ENCODE results near the gene ADCY5.

Gene ADCY5

GRCh38 chr3:123321806-123322205 is 127.1 kb downstream of the ADCY5 start:
- DNase-seq: no peak

GRCh38 chr3:123320221-123320620 is 128.7 kb downstream of the ADCY5 start:
- no peak for DNase-seq

GRCh38 chr3:123319760-123320159 is 129.1 kb downstream of the ADCY5 start:
- no peak for DNase-seq

DNA sequence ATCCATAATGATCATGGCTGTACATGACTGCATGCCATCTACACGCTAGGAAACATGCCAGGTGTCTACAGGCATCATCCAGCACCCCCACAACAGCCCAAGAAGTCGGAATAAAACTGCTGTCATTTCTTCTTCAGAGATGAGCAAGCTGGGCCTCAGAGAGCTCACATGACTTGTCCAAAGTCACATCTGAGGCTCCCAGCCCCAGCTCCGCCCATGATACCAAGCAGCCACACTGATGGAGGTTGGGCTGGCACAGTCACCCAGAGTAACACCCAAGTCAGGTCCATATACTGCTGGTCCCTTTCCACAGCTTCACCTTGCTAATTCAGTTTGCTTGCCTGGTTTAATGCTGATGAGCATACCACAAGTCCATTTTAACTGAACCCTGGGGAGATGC is 130.5 kb downstream of the ADCY5 start:
- no peak for DNase-seq

DNA sequence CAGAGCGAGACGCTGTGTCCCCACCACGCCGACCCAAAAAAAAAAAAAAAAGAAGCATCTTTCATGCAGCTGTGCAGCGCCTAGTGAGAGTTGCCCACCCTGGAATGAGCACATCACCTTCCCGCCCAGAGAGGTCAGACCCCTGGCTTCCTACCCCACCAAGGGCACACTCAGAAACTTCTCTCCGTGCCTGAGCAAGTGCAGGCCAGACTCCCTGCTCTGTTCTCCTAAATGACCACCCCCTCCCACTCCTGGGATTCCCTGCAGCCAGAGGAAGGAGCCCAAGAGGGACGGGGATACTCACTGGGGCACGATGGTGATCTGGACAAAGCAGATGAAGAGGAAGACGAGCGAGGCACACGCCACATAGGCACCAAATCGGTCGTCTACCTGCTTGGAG is 131.2 kb downstream of the ADCY5 start:
- DNase-seq: no peak

GRCh38 chr3:123315271-123315595 is 133.7 kb downstream of the ADCY5 start:
- DNase-seq: no peak

GRCh38 chr3:123314359-123315270 is 134.3 kb downstream of the ADCY5 start:
- peak; percentile 69 for DNase-seq

DNA sequence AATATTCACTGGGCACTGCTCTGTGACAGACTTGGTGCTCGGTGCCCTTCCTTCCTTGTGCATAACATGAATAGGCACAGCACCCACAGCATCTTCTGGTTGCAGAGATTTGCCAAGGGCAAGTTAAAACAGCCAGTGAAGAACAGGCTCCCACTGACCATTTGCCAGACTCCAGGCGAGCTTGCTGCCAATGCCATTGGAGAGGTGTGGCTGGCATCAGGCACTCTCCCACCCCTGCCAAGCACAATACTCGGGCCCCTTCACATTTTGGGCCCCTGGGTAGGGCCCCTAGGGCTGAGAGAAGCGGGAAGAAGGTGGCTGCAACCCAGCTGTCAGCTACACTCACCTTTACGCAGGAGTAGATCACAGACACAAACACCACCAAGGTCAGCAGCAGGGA is 135.0 kb downstream of the ADCY5 start:
- DNase-seq: no peak

DNA sequence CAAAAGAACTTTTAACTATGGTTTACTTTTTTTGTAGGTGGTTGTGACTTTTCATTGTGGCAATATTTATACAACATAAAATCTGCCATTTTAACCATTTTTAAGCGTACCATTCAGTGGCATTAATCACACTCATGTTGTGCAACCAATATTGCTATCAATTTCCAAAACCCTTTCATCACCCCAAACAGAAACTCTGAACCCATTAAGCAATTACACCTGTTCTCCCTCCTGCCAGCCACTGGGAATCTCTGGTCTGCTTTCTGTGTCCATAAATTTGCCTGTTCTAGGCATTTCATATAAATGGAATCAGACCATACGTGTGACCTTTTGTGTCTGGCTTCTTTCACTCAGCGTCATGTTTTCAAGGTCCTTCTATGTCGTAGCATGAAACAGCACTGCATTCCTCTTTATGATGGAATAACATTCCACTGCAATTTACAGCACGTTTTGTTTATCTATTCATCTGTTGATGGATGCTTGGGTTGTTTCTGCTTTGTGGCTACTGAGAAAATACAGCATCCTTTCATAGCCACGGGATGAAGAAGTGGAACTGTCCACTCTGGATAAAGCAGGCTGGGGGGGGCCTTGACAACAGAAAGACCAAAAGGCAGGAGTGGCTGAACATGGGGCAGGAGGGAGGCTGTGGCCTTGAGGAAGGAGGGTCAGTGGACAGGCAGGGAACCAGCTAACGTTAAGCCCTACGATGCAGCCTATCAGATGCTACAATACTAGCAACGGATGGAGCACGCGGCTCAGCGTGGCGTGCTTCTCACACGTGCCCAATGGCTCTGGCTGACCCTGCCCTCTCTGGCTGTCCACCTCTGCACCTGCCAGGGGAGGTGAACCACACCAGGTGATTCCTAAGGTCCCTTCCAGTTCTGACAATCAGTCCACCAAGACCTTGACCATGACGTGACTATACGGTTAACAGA is 136.3 kb downstream of the ADCY5 start:
- no peak for DNase-seq

- DNase-seq: no peak
These were observed 137.7 kb downstream of the ADCY5 start for GRCh38 chr3:123311201-123311600.

DNA sequence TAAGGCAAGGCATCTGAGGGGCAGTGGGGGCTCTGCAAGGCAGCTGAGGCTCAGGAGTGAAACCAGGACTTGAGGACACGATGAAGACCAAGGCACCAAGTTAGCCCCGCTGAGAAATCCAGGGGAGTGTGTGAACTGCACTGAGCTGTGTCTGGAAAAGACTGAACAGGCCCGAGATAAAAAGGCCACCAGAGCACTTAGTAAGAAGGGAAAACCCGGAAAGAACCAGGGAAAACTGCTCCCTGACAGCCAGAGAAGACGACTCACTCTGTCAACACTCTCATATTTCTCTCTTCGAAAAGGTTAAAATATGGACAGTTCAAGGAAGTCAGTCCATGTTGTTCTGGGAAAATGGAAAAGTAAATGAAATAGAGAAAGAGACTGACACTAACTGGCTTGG is 138.1 kb downstream of the ADCY5 start:
- no peak for DNase-seq

DNA sequence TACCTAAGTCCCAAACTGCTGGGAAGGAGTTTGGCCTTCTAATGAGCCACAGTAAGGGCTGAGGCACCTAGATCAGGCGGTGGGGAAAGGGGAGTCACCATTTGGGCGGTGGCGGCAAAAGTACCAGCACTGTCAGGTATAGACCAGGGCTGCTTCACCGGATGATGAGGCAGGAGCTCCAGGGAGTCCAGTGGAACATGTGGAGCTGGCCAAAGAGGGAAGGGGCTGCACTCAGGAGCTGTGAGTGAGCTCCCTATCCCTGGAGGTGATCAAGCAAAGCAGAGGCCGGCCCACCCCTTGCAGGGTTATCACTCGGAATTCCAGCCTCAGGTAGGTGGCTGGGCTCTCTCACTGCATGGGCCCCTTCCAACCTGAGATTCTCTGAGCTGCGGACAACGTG is 138.7 kb downstream of the ADCY5 start:
- DNase-seq: no peak

DNA sequence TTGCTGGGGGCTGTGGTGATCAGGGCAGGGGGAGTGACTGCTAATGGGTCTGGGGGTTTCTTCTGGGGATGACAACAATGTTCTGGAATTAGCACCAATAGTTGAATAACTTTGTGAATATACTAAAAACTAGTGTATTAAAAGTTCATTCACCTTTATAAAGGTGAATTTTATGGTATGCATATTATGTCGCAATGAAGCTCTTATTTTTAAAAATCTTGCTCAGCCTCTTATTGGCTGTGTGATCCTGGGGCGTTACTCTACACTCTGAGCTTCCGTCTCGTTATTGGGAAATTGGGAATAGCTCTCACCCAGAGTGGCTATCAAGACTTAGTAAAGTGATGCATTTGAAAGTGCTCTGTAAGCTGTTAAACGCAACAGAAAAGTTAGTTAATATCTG is 141.8 kb downstream of the ADCY5 start:
- no peak for DNase-seq

GRCh38 chr3:123305192-123305591 is 143.7 kb downstream of the ADCY5 start:
- DNase-seq: no peak

DNA sequence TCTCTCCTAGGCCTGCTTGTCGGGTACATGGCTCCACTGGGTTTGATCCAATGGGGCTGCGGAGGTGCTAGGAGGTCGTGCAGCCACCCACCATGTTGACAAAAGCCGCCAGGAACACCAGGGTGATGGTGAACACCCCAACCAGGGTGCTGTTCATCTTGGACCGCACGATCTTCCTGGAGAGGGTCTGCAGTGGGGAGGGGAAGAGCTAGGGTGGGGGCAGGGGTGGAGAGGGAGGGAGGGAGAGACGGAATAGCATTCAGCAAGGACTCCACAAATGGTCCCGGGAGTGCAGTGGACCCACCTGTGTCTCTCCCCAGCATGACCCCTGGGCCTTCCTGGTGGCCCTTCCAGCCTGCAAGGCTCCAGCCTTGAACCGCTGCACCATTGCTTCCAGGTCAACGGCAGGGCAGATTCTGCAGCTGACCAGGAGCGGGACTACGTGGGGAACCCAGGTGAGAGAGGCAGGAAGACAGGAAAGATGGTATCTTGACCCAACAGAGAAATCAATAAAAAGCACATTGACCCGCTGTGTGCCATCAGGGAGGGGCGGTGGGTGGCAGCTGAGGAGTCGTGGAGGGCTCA is 144.8 kb downstream of the ADCY5 start:
- no peak for DNase-seq

GRCh38 chr3:123302961-123303360 is 145.9 kb downstream of the ADCY5 start:
- DNase-seq: no peak

- no peak for DNase-seq
These were observed 147.3 kb downstream of the ADCY5 start for GRCh38 chr3:123301331-123302184.

DNA sequence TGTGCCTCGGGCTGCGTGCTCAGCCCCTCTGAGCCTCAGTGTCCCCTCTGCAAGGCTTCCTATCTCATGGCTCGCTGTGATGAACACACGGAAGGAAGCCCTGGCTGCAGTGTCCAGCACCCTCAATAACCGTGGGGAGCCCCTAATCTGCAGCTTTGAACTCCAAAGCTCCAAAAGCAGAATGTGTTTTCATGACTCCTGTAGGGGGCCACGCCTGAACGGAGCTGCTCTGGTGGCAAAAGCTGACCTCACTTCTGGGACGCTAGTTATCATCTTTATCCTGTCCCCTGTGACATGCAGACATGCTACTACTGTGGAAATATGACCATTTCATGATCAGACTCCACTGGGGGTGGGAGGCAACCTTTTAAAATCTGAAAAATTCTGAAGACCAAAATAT is 148.3 kb downstream of the ADCY5 start:
- DNase-seq: no peak

- DNase-seq: no peak
These were observed 148.8 kb downstream of the ADCY5 start for GRCh38 chr3:123300056-123300455.

DNA sequence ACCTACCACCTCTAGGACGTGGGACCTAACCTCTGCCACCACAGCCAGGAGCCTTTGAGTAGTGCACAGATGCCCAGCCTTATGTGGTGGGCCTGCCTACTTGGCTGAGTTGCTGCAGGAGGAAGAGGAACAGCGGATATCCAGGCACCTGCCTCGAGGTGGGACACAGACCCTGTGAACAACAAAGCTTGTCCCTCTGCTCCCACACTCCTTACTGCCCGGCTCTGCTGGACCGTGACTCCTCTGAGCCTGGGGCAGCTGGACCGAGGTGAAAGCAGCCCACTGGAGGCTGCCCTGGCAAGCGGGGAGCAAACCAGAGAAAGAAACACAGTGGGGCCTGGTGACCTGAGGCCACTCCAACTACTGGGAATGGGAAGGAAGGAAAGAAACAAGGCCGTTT is 149.3 kb downstream of the ADCY5 start:
- DNase-seq: no peak

GRCh38 chr3:123298903-123299302 is 150.0 kb downstream of the ADCY5 start:
- DNase-seq: no peak

DNA sequence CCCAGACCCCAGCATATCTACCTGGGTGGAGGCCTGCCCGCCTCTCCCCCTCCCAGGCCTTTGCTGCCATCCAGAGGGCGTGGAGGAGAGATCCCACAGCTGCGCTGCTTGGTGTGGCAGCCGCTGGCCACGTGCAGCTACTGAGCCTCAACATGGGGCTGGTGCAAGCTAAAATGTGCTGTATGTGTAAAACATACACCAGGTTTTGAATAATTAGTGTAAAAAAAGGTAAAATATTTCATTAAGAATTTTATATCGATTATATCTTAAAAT is 151.3 kb downstream of the ADCY5 start:
- no peak for DNase-seq
